ENCODE measurements around the gene PTGFRN.

Gene PTGFRN

GRCh38 chr1:116993286-116993685 is 83.6 kb downstream of the PTGFRN start:
- in situ Hi-C loops (cut with MboI; ENCODE audit: low sequenced_read_pairs), result no loop called here

GRCh38 chr1:116994411-116994810 is 84.7 kb downstream of the PTGFRN start:
- in situ Hi-C loops (cut with MboI; ENCODE audit: low sequenced_read_pairs), result no loop called here

GRCh38 chr1:116997066-116997465 is 87.3 kb downstream of the PTGFRN start:
- in situ Hi-C loops (cut with MboI; ENCODE audit: low sequenced_read_pairs), result no loop called here

GRCh38 chr1:116997636-116998035 is 87.9 kb downstream of the PTGFRN start:
- in situ Hi-C loops (cut with MboI; ENCODE audit: low sequenced_read_pairs), result no loop called here

- in situ Hi-C loops (cut with MboI; ENCODE audit: low sequenced_read_pairs), result no loop called here
Observed at GRCh38 chr1:116999596-116999995, 89.9 kb downstream of the PTGFRN start.

GRCh38 chr1:117000142-117000541 is 90.4 kb downstream of the PTGFRN start:
- in situ Hi-C loops (cut with MboI; ENCODE audit: low sequenced_read_pairs), result no loop called here

- in situ Hi-C loops (cut with MboI; ENCODE audit: low sequenced_read_pairs), result no loop called here
Observed at GRCh38 chr1:117001254-117001927, 91.7 kb downstream of the PTGFRN start, which contains the start of gene CD101. Gene CD101 (plus strand): TSS chr1:117001760. CDS start chr1:117001818, 58 bp downstream.

GRCh38 chr1:117003223-117003875 is 93.6 kb downstream of the PTGFRN start:
- in situ Hi-C loops (cut with MboI; ENCODE audit: low sequenced_read_pairs), result no loop called here

- in situ Hi-C loops (cut with MboI; ENCODE audit: low sequenced_read_pairs), result no loop called here
Observed at GRCh38 chr1:117007719-117008013, 98.0 kb downstream of the PTGFRN start.

- in situ Hi-C loops (cut with MboI; ENCODE audit: low sequenced_read_pairs), result no loop called here
Observed at GRCh38 chr1:117008656-117009055, 98.9 kb downstream of the PTGFRN start.

- in situ Hi-C loops (cut with MboI; ENCODE audit: low sequenced_read_pairs), result no loop called here
Observed at GRCh38 chr1:117009132-117009531, 99.4 kb downstream of the PTGFRN start.

- in situ Hi-C loops (cut with MboI; ENCODE audit: low sequenced_read_pairs), result no loop called here
Observed at GRCh38 chr1:117010310-117010969, 100.7 kb downstream of the PTGFRN start.

- in situ Hi-C loops (cut with MboI; ENCODE audit: low sequenced_read_pairs), result no loop called here
Observed at GRCh38 chr1:117011334-117011733, 101.6 kb downstream of the PTGFRN start.

- in situ Hi-C loops (cut with MboI; ENCODE audit: low sequenced_read_pairs), result no loop called here
Observed at GRCh38 chr1:117013309-117013858, 103.7 kb downstream of the PTGFRN start.

- in situ Hi-C loops (cut with MboI; ENCODE audit: low sequenced_read_pairs), result no loop called here
Observed at GRCh38 chr1:117014209-117014608, 104.5 kb downstream of the PTGFRN start.

- in situ Hi-C loops (cut with MboI; ENCODE audit: low sequenced_read_pairs), result no loop called here
Observed at GRCh38 chr1:117015724-117016123, 106.0 kb downstream of the PTGFRN start.

GRCh38 chr1:117017062-117017461 is 107.3 kb downstream of the PTGFRN start:
- in situ Hi-C loops (cut with MboI; ENCODE audit: low sequenced_read_pairs), result no loop called here

GRCh38 chr1:117017648-117018047 is 107.9 kb downstream of the PTGFRN start:
- in situ Hi-C loops (cut with MboI; ENCODE audit: low sequenced_read_pairs), result no loop called here

GRCh38 chr1:117020526-117021156 is 110.9 kb downstream of the PTGFRN start:
- in situ Hi-C loops (cut with MboI; ENCODE audit: low sequenced_read_pairs), result no loop called here

GRCh38 chr1:117022114-117022513 is 112.4 kb downstream of the PTGFRN start:
- in situ Hi-C loops (cut with MboI; ENCODE audit: low sequenced_read_pairs), result no loop called here

- in situ Hi-C loops (cut with MboI; ENCODE audit: low sequenced_read_pairs), result no loop called here
Observed at GRCh38 chr1:117025568-117025967, 115.9 kb downstream of the PTGFRN start.
